PC-9 (cell line): ENCODE results near the gene ZSWIM8. TPM values are rescaled to one million over a fixed set of nuclear protein-coding genes. Genes with fewer than 3 reads are reported as not detected.

ENCODE experiments used
- BruUV-seq: library from RNA; stranded (reverse); fragments of 400-500 nt; replicated peaks from 2 replicates; lab custom pipeline; 2021; lab: Mats Ljungman, UMichigan
- CTCF ChIA-PET: fragments of 300-600 bp; sonication (Branson Sonifier 250); formaldehyde crosslinking; loops from one replicate; lab custom pipeline; 2022; ENCODE audit warnings: antibody characterized with exemption; lab: Charles Lee
- POLR2A ChIA-PET: fragments of 300-600 bp; sonication (Branson Sonifier 250); formaldehyde crosslinking; loops from one replicate; lab custom pipeline; 2022; ENCODE audit warnings: antibody characterized with exemption; ENCODE audit not compliant: unreplicated experiment; lab: Charles Lee
- DNase-seq, 2 experiments: peaks; one replicate each; pipeline versions ENCODE4 v3.0.0 to v3.0.0-alpha.2; 2015 to 2022; ENCODE audit warnings: mixed read lengths in 1 of 2
- H2AFZ ChIP-seq: fragments of 200-600 bp; sonication (generic); 2 replicates; pipeline ENCODE4 v1.8.1; 2017; ENCODE audit warnings: antibody characterized with exemption
- H3F3A ChIP-seq: fragments of 200-600 bp; sonication (generic); 2 replicates; pipeline ENCODE4 v1.8.1; 2017; ENCODE audit warnings: antibody characterized with exemption, mild to moderate bottlenecking, low read depth; ENCODE audit not compliant: insufficient read depth
- H3K27ac ChIP-seq: fragments of 200-600 bp; sonication (generic); 2 replicates; pipeline ENCODE4 v1.6.1; 2016; ENCODE audit warnings: mixed run types
- H3K27me3 ChIP-seq: fragments of 200-600 bp; sonication (generic); 2 replicates; pipeline ENCODE4 v1.6.1; 2016; ENCODE audit warnings: low read depth, mixed run types; ENCODE audit not compliant: insufficient read depth
- H3K36me3 ChIP-seq: fragments of 200-600 bp; sonication (generic); 2 replicates; pipeline ENCODE4 v1.6.1; 2016; ENCODE audit warnings: low read depth, mixed run types
- H3K4me1 ChIP-seq: fragments of 200-600 bp; sonication (generic); replicated peaks from 2 replicates; pipeline ENCODE4 v1.6.1; 2016; ENCODE audit warnings: mixed run types; ENCODE audit not compliant: insufficient read depth
- H3K4me2 ChIP-seq: fragments of 200-600 bp; sonication (generic); 2 replicates; pipeline ENCODE4 v1.6.1; 2017; ENCODE audit warnings: mixed run types
- H3K4me3 ChIP-seq: fragments of 200-600 bp; sonication (generic); 2 replicates; pipeline ENCODE4 v1.6.1; 2016; ENCODE audit warnings: mixed run types
- H3K79me2 ChIP-seq: fragments of 200-600 bp; sonication (generic); 2 replicates; pipeline ENCODE4 v1.6.1; 2017; ENCODE audit warnings: low read depth, mixed run types
- H3K9me2 ChIP-seq: fragments of 200-600 bp; sonication (generic); 2 replicates; pipeline ENCODE4 v1.8.1; 2017; ENCODE audit warnings: mild to moderate bottlenecking; ENCODE audit not compliant: insufficient read depth
- H3K9me3 ChIP-seq: fragments of 200-600 bp; sonication (generic); 2 replicates; pipeline ENCODE4 v1.8.1; 2016; ENCODE audit warnings: low read depth; ENCODE audit not compliant: insufficient read depth
- H4K20me1 ChIP-seq: fragments of 200-600 bp; sonication (generic); 2 replicates; pipeline ENCODE4 v1.8.1; 2017; ENCODE audit not compliant: insufficient read depth
- EZH2 ChIP-seq: fragments of 200-600 bp; sonication (generic); IDR thresholded peaks from 2 replicates; pipeline ENCODE4 v1.8.0; 2017; ENCODE audit warnings: antibody characterized with exemption, low read depth
- intact Hi-C: fragments of 100-400 bp; cut with micrococcal nuclease; formaldehyde crosslinking; loops from one replicate; pipeline ENCODE4 v1.10.0; 2022; ENCODE audit not compliant: unreplicated experiment
- total RNA-seq: library from RNA; stranded (reverse); gene quantifications from 2 replicates; pipeline ENCODE4 v1.2.3, GENCODE V29; 2021
- TF ChIP-seq, protein P1 (sequence below): fragments of 200-600 bp; sonication (generic); conservative IDR thresholded peaks from 2 replicates; pipeline ENCODE4 v1.6.1; 2017; ENCODE audit warnings: mixed run types, antibody characterized with exemption, mild to moderate bottlenecking, moderate library complexity

The ZSWIM8 gene
- total RNA-seq, 1 experiment from 2014 or later = 49.2 TPM

DNA sequence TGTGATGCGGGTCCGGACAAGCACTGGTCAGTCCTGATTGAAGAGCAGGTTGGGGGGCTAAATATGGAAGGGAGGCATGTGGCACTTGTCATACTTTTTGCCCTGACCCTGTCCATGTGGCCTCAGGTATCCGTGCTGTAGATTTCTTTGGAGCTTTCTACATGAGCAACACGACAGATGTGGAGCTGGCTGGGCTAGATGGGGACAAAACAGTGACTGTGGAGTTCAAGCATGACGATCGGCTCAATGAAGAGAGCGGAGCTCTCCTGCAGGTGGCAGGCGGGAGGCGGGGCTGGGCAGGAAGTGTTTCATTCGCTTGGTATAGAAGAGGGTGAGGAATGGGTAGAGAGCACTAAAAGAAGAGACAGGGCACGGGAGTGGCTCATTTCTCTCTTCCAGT lies 16.5 kb upstream of the ZSWIM8 start:
- Histone ChIP-seq H3F3A (peaks cover 16% of the 10 kb centered on the region), H3K4me3 (no peak overlapping the region), H3K36me3 (peaks cover 55% of the 10 kb centered on the region), H3K27ac (no peak overlapping the region), H3K27me3 (no peaks in the 10 kb centered on the region), H3K4me1 (no peaks in the 10 kb centered on the region), H3K4me2 (no peak overlapping the region), H3K9me2 (no peaks in the 10 kb centered on the region), H3K9me3 (no peaks in the 10 kb centered on the region), H2AFZ (no peak overlapping the region), H3K79me2 (no peaks in the 10 kb centered on the region), H4K20me1 (0 out of 2 replicates have a peak, but pooled peaks cover 4% of the 10 kb centered on the region)
- no peak for TF ChIP-seq EZH2
- TF ChIP-seq, protein P1, sequence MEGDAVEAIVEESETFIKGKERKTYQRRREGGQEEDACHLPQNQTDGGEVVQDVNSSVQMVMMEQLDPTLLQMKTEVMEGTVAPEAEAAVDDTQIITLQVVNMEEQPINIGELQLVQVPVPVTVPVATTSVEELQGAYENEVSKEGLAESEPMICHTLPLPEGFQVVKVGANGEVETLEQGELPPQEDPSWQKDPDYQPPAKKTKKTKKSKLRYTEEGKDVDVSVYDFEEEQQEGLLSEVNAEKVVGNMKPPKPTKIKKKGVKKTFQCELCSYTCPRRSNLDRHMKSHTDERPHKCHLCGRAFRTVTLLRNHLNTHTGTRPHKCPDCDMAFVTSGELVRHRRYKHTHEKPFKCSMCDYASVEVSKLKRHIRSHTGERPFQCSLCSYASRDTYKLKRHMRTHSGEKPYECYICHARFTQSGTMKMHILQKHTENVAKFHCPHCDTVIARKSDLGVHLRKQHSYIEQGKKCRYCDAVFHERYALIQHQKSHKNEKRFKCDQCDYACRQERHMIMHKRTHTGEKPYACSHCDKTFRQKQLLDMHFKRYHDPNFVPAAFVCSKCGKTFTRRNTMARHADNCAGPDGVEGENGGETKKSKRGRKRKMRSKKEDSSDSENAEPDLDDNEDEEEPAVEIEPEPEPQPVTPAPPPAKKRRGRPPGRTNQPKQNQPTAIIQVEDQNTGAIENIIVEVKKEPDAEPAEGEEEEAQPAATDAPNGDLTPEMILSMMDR = no peak
- ChIA-PET POLR2A (interaction anchor here (0.8 kb wide), 1 partner anchor 12 kb away, joined by 5 read pairs; no protein-coding TSS in a partner anchor), CTCF (no interaction called here)
- intact Hi-C loops = no loop called here
- BruUV-seq = no TSS peak
- no peak for DNase-seq

DNA sequence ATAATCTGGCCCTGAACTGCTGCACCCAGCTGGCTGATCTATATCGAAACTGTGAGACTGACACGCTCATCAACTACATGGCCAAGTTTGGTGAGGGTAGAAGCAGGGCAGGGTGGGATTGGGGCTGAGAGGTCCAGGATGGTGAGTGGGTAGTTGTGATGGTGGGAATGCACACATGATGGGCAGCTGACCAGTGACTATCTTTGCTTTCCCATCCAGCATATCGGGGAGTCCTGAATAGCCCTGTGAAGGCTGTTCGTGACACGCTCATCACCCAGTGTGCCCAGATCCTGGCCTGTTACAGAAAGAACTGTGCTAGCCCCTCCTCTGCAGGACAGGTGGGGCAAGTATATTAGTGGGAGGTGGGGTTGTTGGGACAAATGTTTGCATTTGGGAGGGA lies 16.0 kb upstream of the ZSWIM8 start:
- Histone ChIP-seq H3K27ac (no peak overlapping the region), H3K9me2 (no peaks in the 10 kb centered on the region), H3F3A (peaks cover 20% of the 10 kb centered on the region), H4K20me1 (0 out of 2 replicates have a peak, but pooled peaks cover 4% of the 10 kb centered on the region), H3K4me3 (no peak overlapping the region), H3K79me2 (no peaks in the 10 kb centered on the region), H3K9me3 (no peaks in the 10 kb centered on the region), H2AFZ (no peak overlapping the region), H3K27me3 (no peaks in the 10 kb centered on the region), H3K4me1 (peaks cover under 1% of the 10 kb centered on the region; the same call in 1 of the 2 replicates), H3K4me2 (no peak overlapping the region), H3K36me3 (peaks cover 55% of the 10 kb centered on the region)
- no peak for DNase-seq
- CTCF ChIA-PET = interaction anchor here (0.5 kb wide), 1 partner anchor 547 kb away, joined by 3 read pairs; no protein-coding TSS in a partner anchor
- intact Hi-C loops = no loop called here
- TF ChIP-seq, protein P1 = no peak
- TF ChIP-seq EZH2 = no peak
- BruUV-seq = no TSS peak
- POLR2A ChIA-PET = no interaction called here

DNA sequence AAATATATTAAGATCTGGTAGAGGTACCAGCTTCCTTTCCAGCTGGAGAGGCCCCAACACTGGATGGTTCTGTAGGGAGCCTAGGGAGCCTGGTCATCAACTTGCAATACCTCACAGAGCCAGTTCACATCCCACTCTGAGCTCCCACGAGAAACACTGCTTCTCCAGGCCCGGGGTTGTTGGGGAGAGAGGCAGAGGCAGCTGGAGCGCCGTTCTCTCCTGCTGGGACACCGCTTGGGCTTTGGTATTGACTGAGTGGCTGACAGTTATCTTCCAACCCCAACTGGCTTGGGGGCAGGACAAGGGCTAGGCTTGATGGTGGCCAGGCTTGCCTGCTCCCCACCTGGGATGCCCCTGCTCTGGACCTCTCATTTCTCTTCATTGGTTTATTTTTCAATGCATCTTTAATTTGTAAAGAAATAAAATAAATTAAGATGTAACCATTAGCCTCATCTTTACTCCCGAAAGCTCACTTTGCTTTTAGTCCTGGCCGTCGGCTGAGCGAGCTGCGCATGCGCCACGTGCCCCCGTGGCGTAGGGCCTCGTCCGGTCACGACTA lies 13.6 kb upstream of the ZSWIM8 start:
- peaks cover 38% of the 10 kb centered on the region for H3K36me3 ChIP-seq
- no peaks in the 10 kb centered on the region; the same call in 1 of the 2 replicates for H3K79me2 ChIP-seq
- POLR2A ChIA-PET = interaction anchor here (0.6 to 0.9 kb wide), 2 partner anchors 10 to 234 kb away, joined by 3 to 4 read pairs; partner anchors contain the start of gene CHCHD1

More for the DNA sequence above, 13.6 kb upstream of the ZSWIM8 start:
- Histone ChIP-seq H4K20me1 (peaks cover 10% of the 10 kb centered on the region; the same call in 1 of the 2 replicates), H3K4me2 (peak overlapping the region; percentile 69), H3K27ac (no peak overlapping the region), H3K4me3 (peak overlapping the region; percentile 52; the same call in 1 of the 2 replicates), H3K9me2 (no peaks in the 10 kb centered on the region), H2AFZ (no peak overlapping the region), H3K4me1 (peaks cover 7% of the 10 kb centered on the region), H3K9me3 (no peaks in the 10 kb centered on the region), H3K27me3 (no peaks in the 10 kb centered on the region), H3F3A (peaks cover 30% of the 10 kb centered on the region)
- CTCF ChIA-PET = no interaction called here
- intact Hi-C loops = no loop called here
- TF ChIP-seq, protein P1 = no peak
- TF ChIP-seq EZH2 = no peak
- peak in 1 of 2 experiments; percentile 57 for DNase-seq
- BruUV-seq = TSS peak; percentile 3
